PC-3 (cell line): Measurements from ENCODE around the gene ZXDC.

Experiments used
- CTCF ChIP-seq: fragments of 300-600 bp; sonication (generic); conservative IDR thresholded peaks from 2 replicates; pipeline ENCODE4 v1.5.1; 2017; ENCODE audit warnings: antibody characterized with exemption, low read depth, mild to moderate bottlenecking, low read length
- EZH2 ChIP-seq: fragments of 300-600 bp; sonication (generic); IDR thresholded peaks from one replicate; pipeline ENCODE4 v1.6.1; 2017; ENCODE audit warnings: antibody characterized with exemption, mild to moderate bottlenecking, low read length; ENCODE audit not compliant: unreplicated experiment
- EZH2phosphoT487 ChIP-seq: fragments of 300-600 bp; sonication (generic); IDR thresholded peaks from 2 replicates; pipeline ENCODE4 v1.6.1; 2018; ENCODE audit warnings: mild to moderate bottlenecking, antibody characterized with exemption, low read length, borderline replicate concordance

- TF ChIP-seq CTCF (no peak), EZH2 (no peak), EZH2phosphoT487 (no peak)
Measured at GRCh38 chr3:126450219-126450618, 25.5 kb downstream of the ZXDC start.
